Measurements from ENCODE around the gene FOXO3. TPM values are rescaled to one million over a fixed set of nuclear protein-coding genes. Genes with fewer than 3 reads are reported as not detected.
"Not testable (repeated sequence)": the region's sequence is repeated elsewhere in the genome, so short reads cannot be mapped to it uniquely, and the experiment has no call there.

FOXO3 gene
- total RNA-seq, 4 donors from 2014 or later = 111 to 293 (median 183) TPM

DNA sequence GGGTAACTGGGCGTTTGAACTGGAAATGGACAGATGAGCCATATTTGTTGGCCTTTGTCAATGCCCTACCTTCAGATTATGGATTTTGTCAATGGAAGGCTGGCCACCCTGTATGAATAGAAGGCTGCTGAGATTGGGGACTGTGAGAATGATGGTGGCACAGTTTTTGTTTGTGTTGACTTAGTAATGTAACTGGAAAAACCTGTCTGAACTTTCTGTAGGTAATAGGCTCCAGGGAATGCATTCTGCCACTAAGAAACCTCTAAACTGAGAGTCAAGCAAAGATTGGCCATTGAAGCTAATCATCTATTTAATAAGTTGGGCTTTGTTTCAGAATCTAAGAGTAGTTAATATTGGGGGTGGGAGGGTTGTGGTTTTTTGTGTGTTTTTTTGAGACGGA lies 97.5 kb downstream of the FOXO3 start:
- in situ Hi-C loops (cut with MboI; ENCODE audit: low sequenced_read_pairs in 4 of 4) = loop anchor here in 3 of 4 donors (5.0 to 25.0 kb wide), 3 partner anchors 96 to 429 kb away; partner anchors contain the start of genes FOXO3 (in 3 of the 3), CEP57L1 (in 1 of the 3) and SESN1 (in 1 of the 3)
- Histone ChIP-seq H3K4me3 (peak overlapping the region; percentile 50 to 67 (median 62)), H3K4me1 (peaks cover 72 to 80% of the 10 kb centered on the region in 2 donors), H3K36me3 (no peaks in the 10 kb centered on the region), H3K27me3 (no peaks in the 10 kb centered on the region), H3K9me3 (no peaks in the 10 kb centered on the region), H3K27ac (peak overlapping the region; percentile 89 to 94 (median 92))
- DNase-seq = no peak
- no peak for TF ChIP-seq POLR2A (IDR thresholded peaks at IDR 0.05)
- no peak for TF ChIP-seq CTCF (IDR thresholded peaks at IDR 0.05 in 4 of 5, conservative IDR thresholded peaks at IDR 0.05 in 1 of 5)
- ATAC-seq = no peak
- intact Hi-C loops (cut with DNase I; ENCODE audit: low total_unique reads) = loop anchor here (10.0 kb wide), 1 partner anchor 1163 kb away; the partner anchor contains the start of gene SOBP

GRCh38 chr6:108658785-108659184 lies 98.1 kb downstream of the FOXO3 start:
- peaks cover 66 to 74% of the 10 kb centered on the region in 2 donors for H3K4me1 ChIP-seq

DNA sequence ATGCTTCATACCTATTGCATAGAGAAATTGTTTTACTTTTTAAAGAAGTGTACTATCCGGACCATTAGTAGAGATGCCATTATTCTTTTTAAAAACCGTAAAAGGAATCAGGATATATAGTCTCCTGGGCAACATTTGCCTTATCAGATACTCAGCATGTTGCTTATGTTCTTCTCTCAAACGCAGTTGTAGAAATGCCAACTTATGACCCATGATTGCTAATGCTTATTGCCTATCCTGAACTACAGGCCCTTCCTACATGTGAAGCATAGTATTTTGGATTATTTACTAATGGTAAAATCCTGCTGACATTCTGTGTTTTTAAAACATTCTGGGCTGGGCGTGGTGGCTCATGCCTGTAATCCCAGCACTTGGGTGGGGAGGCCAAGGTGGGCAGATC lies 99.5 kb downstream of the FOXO3 start:
- no peak for ATAC-seq
- Histone ChIP-seq H3K36me3 (peaks cover 0 to 11% of the 10 kb centered on the region in 2 donors), H3K4me3 (peak overlapping the region; percentile 50 to 67 (median 62)), H3K27me3 (no peaks in the 10 kb centered on the region), H3K4me1 (peaks cover 57 to 65% of the 10 kb centered on the region in 2 donors), H3K9me3 (no peaks in the 10 kb centered on the region), H3K27ac (peak overlapping the region; percentile 89 to 94 (median 92))
- no peak for TF ChIP-seq CTCF (IDR thresholded peaks at IDR 0.05 in 4 of 5, conservative IDR thresholded peaks at IDR 0.05 in 1 of 5)
- no peak for TF ChIP-seq POLR2A (IDR thresholded peaks at IDR 0.05)
- in situ Hi-C loops (cut with MboI; ENCODE audit: low sequenced_read_pairs in 4 of 4) = loop anchor here in 3 of 4 donors (5.0 to 25.0 kb wide), 3 partner anchors 68 to 427 kb away; partner anchors contain the start of genes CEP57L1 (in 1 of the 3), FOXO3 (in 1 of the 3) and SESN1 (in 1 of the 3)
- DNase-seq = no peak
- intact Hi-C loops (cut with DNase I; ENCODE audit: low total_unique reads) = no loop called here

More at GRCh38 chr6:108658785-108659184, 98.1 kb downstream of the FOXO3 start:
- intact Hi-C loops (cut with DNase I; ENCODE audit: low total_unique reads) = loop anchor here (10.0 kb wide), 1 partner anchor 1164 kb away; the partner anchor contains the start of gene SOBP
- H3K27ac ChIP-seq = peak overlapping the region; percentile 89 to 94 (median 92)
- not testable (repeated sequence) for H3K36me3 ChIP-seq, DNase-seq, ATAC-seq, H3K9me3 ChIP-seq, H3K27me3 ChIP-seq
- in situ Hi-C loops (cut with MboI; ENCODE audit: low sequenced_read_pairs in 4 of 4) = loop anchor here in 3 of 4 donors (5.0 to 25.0 kb wide), 3 partner anchors 96 to 429 kb away; partner anchors contain the start of genes FOXO3 (in 3 of the 3), CEP57L1 (in 1 of the 3) and SESN1 (in 1 of the 3)
- peak overlapping the region; percentile 50 to 67 (median 62) for H3K4me3 ChIP-seq

DNA sequence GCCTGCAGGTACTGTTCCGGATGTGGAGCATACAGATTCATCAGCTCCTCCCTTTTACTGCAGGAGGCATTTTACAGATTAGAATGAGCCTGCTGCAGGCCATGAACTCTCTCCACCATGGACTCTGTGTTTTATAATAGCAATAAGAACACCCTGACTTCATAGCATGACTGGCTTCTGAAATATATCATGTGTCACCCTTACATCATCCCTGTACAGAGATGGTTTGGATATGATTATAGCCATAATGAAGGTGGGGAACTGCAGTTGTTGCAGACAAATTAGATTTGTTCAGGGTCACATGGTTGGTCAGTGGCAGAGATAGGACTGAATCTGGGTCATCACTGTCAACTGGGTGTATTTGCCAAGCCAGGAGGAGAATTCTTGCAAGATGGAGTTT lies 100.7 kb downstream of the FOXO3 start:
- Histone ChIP-seq H3K4me1 (peaks cover 59 to 67% of the 10 kb centered on the region in 2 donors), H3K27me3 (no peaks in the 10 kb centered on the region), H3K9me3 (no peaks in the 10 kb centered on the region), H3K27ac (peak overlapping the region; percentile 89 to 94 (median 92)), H3K4me3 (peak overlapping the region in 2 of 4 donors; percentile 63 to 67), H3K36me3 (peaks cover 0 to 19% of the 10 kb centered on the region in 2 donors)
- intact Hi-C loops (cut with DNase I; ENCODE audit: low total_unique reads) (no loop called here), in situ Hi-C loops (cut with MboI; ENCODE audit: low sequenced_read_pairs in 4 of 4) (loop anchor here in 3 of 4 donors (5.0 to 25.0 kb wide), 3 partner anchors 69 to 426 kb away; partner anchors contain the start of genes CEP57L1 (in 1 of the 3), FOXO3 (in 1 of the 3) and SESN1 (in 1 of the 3))
- DNase-seq = peak; percentile 44 to 49
- peak; percentile 88 to 93 for ATAC-seq
- TF ChIP-seq CTCF (IDR thresholded peaks at IDR 0.05 in 4 of 5, conservative IDR thresholded peaks at IDR 0.05 in 1 of 5) (no peak), POLR2A (IDR thresholded peaks at IDR 0.05) (peak; percentile 38 to 70)

DNA sequence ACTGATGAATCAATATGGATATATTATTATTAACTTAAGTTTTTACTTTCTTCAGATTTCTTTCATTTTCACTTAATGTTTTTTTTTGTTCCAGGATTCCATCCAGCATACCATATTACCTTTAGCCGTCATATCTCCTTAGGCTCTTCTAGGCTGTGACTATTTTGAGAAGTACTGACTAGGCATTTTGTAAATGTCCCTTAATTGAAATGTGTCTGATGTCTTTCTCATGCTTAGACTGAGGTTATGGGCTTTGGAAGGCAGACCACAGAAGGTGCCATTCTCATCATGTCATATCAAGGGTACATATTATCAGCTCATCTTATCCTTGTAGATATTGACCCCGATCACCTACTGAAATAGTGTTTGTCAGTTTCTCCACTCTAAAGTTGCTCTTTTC lies 101.3 kb downstream of the FOXO3 start:
- Histone ChIP-seq H3K9me3 (no peaks in the 10 kb centered on the region), H3K27me3 (no peaks in the 10 kb centered on the region), H3K27ac (peak overlapping the region; percentile 89 to 94 (median 92)), H3K4me1 (peaks cover 65 to 67% of the 10 kb centered on the region in 2 donors), H3K36me3 (peaks cover 0 to 19% of the 10 kb centered on the region in 2 donors), H3K4me3 (peak overlapping the region in 1 of 4 donors; percentile 12)
- DNase-seq (no peak), ATAC-seq (peak; percentile 33 to 58)
- intact Hi-C loops (cut with DNase I; ENCODE audit: low total_unique reads) (no loop called here), in situ Hi-C loops (cut with MboI; ENCODE audit: low sequenced_read_pairs in 4 of 4) (loop anchor here in 3 of 4 donors (5.0 to 25.0 kb wide), 3 partner anchors 70 to 425 kb away; partner anchors contain the start of genes CEP57L1 (in 1 of the 3), FOXO3 (in 1 of the 3) and SESN1 (in 1 of the 3))
- TF ChIP-seq CTCF (IDR thresholded peaks at IDR 0.05 in 4 of 5, conservative IDR thresholded peaks at IDR 0.05 in 1 of 5) = no peak
- no peak for TF ChIP-seq POLR2A (IDR thresholded peaks at IDR 0.05)

All from gastrocnemius medialis (tissue), 4 donors.